Right lobe of liver (tissue), 4 donors: ENCODE data around the gene ZNF485.

Experiments used
- CTCF ChIP-seq, 4 donors: fragments of 200-600 bp in 3 of 4; fragments of 450-650 bp in 1 of 4; IDR thresholded peaks; one replicate each; pipeline versions ENCODE4 v1.5.1 to v1.8.0; 2016 to 2022; ENCODE audit warnings: antibody characterized with exemption in 4 of 4, mild to moderate bottlenecking in 2 of 4
- POLR2A ChIP-seq: fragments of 450-650 bp; IDR thresholded peaks from one replicate; pipeline ENCODE4 v1.6.1; 2017; ENCODE audit warnings: antibody characterized with exemption, mild to moderate bottlenecking
- donor health status: DM: no; HTN: no; CAD: no.
- donor health status: DM: no; HTN: no; CAD: no.
- donor health status: DM: no; HTN: yes; CAD: no.

DNA sequence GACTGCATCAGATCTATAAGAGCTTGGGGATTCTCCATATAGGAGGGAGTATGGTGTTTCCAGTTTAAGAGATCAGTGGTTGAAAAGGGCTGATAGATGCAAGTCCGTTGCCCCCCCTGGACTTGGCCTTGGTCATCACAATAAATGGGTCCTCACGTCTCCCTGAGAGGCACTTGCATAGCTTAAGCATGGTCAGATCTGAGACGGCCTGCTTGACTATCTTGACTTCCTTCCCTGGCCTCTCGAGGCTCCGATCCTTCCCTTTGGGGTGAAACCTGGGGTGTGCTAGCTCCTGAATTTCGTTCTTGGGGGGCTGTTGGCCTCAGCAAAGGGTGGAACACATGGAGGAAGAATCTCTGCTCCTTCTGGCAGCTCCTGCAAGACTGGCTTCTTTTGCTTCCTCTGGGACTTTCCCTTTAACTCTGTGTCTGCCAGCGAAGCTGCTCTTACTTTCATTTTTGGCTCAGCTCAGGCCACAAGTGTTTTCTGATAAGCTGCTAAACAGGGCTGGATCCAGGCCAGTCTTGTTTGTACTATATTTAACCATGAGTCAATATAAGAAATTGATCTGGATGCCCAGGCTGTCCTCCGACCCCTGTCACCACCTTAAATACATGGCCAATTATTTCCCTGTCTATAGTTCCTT is 11.2 kb upstream of the ZNF485 start:
- TF ChIP-seq POLR2A, result no peak
- no peak for TF ChIP-seq CTCF (IDR thresholded peaks at IDR 0.05)
